KOPT-K1 (cell line): Measurements from ENCODE around the gene ERC2.

Experiments
- H3K27ac ChIP-seq: fragments of 200-600 bp; sonication (generic); 2 replicates; pipeline ENCODE4 v1.5.1; 2016; ENCODE audit warnings: antibody characterized with exemption, mild to moderate bottlenecking, low read depth, low read length; ENCODE audit not compliant: poor library complexity, severe bottlenecking
- H3K36me3 ChIP-seq: fragments of 200-600 bp; sonication (generic); 2 replicates; pipeline ENCODE4 v1.5.1; 2017; ENCODE audit warnings: antibody characterized with exemption, mild to moderate bottlenecking, low read length, moderate library complexity; ENCODE audit not compliant: insufficient read depth
- H3K9me3 ChIP-seq: fragments of 200-600 bp; sonication (generic); 2 replicates; pipeline ENCODE4 v1.5.1; 2017; ENCODE audit warnings: antibody characterized with exemption, low read length, mild to moderate bottlenecking; ENCODE audit not compliant: insufficient read depth, poor library complexity, severe bottlenecking

Gene ERC2

GRCh38 chr3:55935241-55935640, 533.0 kb downstream of the ERC2 start:
- Histone ChIP-seq H3K36me3 (no peaks in the 10 kb centered on the region), H3K9me3 (no peaks in the 10 kb centered on the region), H3K27ac (no peak overlapping the region)

- Histone ChIP-seq H3K9me3 (no peaks in the 10 kb centered on the region), H3K27ac (no peak overlapping the region), H3K36me3 (no peaks in the 10 kb centered on the region)
Observed at GRCh38 chr3:55934771-55935170, 533.5 kb downstream of the ERC2 start.

DNA sequence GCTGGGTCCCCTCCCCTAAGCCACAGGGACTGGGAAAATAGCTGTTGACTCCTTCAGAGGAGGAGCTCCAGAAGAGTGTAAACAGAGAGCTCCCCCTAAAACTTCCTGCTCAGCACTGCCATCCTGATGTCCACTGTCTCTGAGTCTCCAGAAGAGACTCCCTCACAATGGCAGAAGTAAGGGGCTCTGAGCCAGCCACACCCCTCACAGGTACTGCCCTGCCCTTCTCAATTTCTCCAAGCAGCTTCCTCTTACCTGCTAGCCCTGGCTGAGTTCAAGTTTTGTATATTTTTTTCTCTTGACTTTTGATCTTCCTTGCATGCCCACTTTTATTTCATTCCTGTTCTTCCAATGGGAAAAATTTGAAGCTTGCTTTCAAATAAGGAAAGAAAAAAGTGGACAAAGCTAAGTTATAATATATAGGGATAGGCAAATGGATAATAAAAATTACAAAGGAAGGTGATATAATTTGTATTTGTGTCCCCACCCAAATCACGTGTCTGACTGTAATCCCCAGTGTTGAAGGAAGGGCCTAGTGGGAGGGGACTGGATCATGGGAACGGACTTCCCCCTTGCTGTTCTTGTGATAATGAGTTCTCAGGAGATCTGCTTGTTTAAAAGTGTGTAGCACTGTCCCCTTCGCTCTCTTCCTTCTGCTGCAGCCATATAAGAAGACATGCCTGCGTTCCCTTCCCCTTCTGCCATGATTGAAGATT, 539.0 kb downstream of the ERC2 start:
- no peaks in the 10 kb centered on the region for H3K36me3 ChIP-seq
- no peaks in the 10 kb centered on the region for H3K9me3 ChIP-seq
- H3K27ac ChIP-seq = no peak overlapping the region

GRCh38 chr3:55923626-55924025, 544.6 kb downstream of the ERC2 start:
- Histone ChIP-seq H3K36me3 (no peaks in the 10 kb centered on the region), H3K27ac (no peak overlapping the region), H3K9me3 (no peaks in the 10 kb centered on the region)

DNA sequence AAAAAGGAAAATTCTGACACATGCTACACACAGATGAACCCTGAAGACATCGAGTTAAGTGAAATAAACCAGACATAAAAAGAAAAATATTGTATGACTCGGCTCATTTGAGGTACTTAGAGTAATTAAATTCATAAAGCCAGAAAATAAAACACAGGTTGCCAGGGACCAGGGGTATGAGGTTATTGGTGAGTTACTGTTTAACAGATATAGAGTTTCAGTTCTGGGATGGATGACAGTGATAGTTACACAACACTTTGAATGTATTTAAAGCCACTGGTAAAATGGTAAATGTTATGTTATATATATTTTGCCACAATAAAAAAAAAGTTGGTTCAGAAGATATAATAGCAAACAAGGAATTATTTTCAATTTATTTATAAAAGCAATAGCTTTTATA, 545.1 kb downstream of the ERC2 start:
- no peak overlapping the region for H3K27ac ChIP-seq
- no peaks in the 10 kb centered on the region for H3K9me3 ChIP-seq
- H3K36me3 ChIP-seq = no peaks in the 10 kb centered on the region

DNA sequence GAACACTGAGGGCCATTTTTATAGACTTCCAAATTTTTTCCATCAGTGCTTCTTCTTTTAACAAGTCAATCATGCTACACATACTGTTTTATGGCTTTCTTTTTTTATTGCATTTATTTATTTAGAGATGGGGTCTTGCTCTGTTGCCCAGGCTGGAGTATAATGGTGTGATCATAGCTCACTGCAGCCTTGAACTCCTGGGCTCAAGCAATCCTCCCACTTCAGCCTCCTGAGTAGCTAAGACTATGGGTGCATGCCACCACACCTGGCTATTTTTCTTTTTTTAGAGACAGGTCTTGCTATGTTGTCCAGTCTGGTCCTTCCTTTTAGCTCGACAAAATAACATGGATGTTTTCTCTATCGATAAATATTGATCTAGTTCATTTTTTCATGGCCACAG, 555.4 kb downstream of the ERC2 start:
- Histone ChIP-seq H3K36me3 (no peaks in the 10 kb centered on the region), H3K9me3 (no peaks in the 10 kb centered on the region), H3K27ac (no peak overlapping the region)

- no peaks in the 10 kb centered on the region for H3K9me3 ChIP-seq
- no peaks in the 10 kb centered on the region for H3K36me3 ChIP-seq
- no peak overlapping the region for H3K27ac ChIP-seq
Observed at GRCh38 chr3:55911266-55911665, 557.0 kb downstream of the ERC2 start.

DNA sequence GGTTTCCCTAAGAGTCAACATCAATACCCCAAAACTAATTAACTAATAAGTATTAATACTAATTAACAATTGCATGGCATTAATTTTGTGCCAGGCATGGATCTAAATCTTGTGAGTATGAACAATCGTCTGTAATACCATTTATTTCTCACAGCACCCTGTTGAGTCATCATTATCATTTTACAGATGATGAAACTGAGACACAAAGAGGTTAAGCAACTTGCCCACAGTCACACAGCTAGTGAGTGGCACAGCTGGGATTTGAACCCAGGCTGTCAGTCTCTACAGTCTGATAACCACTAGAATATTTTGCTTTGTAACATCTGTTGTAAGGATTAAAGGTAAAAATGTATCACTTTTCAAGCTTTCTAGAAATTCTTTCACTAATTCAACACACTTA, 557.7 kb downstream of the ERC2 start:
- Histone ChIP-seq H3K9me3 (no peaks in the 10 kb centered on the region), H3K27ac (no peak overlapping the region)

GRCh38 chr3:55909373-55909772, 558.9 kb downstream of the ERC2 start:
- H3K9me3 ChIP-seq = no peaks in the 10 kb centered on the region
- H3K36me3 ChIP-seq = no peaks in the 10 kb centered on the region
- no peak overlapping the region for H3K27ac ChIP-seq

More for the DNA sequence above, 557.7 kb downstream of the ERC2 start:
- no peaks in the 10 kb centered on the region for H3K36me3 ChIP-seq

DNA sequence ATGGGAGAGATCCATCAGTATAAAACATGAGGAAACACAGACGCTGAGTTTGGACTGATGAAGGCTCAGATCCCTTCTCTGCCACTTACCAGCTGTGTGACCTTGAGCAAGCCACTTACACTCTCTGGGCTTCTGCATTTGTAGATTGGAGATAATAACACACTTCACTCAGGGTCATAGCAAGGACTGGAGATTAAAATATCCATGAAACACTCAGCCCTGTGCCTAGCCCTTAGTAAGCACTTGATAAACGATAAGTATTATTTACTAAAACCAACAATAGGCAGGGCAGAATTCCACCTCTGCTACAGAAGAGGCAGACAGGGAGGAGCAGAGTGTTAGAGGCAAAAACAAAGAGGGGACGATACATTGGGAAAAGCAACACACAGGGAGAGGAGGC, 560.7 kb downstream of the ERC2 start:
- no peaks in the 10 kb centered on the region for H3K36me3 ChIP-seq
- no peak overlapping the region for H3K27ac ChIP-seq
- no peaks in the 10 kb centered on the region for H3K9me3 ChIP-seq

DNA sequence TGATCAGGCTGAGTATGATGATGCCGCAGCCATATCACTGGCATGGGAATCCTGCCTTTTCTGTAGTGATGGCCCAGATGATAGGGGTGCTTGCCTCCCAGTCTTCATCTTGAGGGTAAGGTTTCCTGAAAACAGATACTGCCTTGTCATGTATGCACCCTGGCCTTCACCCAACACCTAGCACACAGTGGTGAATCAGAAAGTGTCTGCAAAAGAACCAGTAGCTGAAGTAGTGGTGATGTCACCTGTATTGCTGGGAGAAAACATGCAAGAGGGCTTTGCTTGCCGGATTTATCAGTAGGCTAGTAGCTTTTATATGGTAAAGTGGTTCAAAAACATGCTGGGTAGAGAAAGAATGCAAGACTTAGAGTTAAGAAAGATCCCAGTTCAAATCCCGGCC, 561.4 kb downstream of the ERC2 start:
- Histone ChIP-seq H3K27ac (no peak overlapping the region), H3K9me3 (no peaks in the 10 kb centered on the region), H3K36me3 (no peaks in the 10 kb centered on the region)

GRCh38 chr3:55904716-55905115, 563.6 kb downstream of the ERC2 start:
- Histone ChIP-seq H3K27ac (no peak overlapping the region), H3K9me3 (no peaks in the 10 kb centered on the region), H3K36me3 (no peaks in the 10 kb centered on the region)

DNA sequence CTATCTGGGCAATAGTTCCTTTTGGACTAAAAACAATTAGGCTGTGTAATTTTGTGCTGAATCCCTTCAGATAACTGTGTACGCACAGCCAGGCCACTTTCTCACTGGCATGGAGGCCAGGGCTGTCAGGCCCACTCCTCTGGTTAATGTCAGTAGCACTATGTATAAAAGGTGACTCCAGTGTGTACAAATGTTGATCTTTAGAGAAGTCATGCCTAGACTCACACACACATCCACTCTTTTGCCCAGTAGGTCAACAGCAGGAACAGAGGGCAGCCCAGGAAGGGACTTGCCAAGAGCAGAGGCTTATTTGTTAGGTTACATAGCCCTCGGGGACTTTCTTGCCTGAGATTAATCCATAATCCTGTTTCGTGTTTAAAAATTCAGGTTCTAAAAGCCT, 564.6 kb downstream of the ERC2 start:
- no peak overlapping the region for H3K27ac ChIP-seq
- H3K9me3 ChIP-seq = no peaks in the 10 kb centered on the region
- H3K36me3 ChIP-seq = no peaks in the 10 kb centered on the region

DNA sequence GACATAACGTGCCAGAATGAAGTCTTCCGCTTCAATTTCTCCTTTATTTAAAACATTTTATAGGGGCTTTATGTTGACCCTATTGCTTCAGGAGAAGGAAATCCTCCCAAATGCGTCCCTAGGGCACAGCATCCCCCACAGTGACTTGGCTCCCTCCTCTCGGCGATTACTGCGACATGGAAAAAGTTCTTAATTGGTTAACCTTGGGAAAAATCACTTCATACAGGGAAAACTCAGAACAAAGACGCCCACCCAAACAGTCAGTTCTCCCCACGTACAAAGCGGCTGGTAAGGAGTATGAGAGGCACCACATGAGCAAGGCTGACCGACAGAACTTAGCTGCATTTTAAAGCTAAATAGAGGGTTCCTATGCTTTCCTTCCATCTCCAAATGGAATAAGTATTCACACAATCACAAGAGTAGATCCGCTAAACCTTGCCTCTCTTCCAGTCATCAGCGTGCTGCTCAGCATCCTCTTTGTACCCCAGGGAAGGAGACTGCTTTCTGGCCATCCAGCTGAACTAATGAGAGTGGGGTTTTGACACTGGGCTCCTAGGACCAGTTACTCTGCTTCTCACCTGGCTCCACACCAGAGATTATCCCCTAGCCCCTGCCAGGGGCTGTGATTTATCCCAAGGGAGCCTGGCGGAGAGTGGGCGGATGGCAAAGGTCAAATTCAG, 565.9 kb downstream of the ERC2 start:
- Histone ChIP-seq H3K36me3 (no peaks in the 10 kb centered on the region), H3K9me3 (no peaks in the 10 kb centered on the region), H3K27ac (no peak overlapping the region)

DNA sequence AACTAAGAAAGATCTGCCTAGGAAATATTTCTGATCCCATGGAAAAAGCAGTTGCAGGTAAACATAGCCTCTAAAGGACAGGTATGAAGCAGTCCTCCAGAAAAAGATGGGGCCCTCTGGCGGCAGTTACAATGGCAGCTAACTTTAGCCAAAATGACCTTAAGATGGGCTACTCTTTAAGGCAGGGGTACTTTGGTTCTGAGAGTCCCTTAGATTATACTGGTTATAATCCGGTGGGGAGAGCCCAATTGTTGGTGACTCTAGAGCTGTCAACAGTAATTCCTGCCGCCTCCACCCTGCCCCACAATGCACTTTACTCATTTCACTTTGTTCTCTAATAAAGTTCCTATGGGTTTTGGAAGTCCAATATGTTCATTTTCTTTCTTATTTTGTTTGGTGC, 568.4 kb downstream of the ERC2 start:
- no peak overlapping the region for H3K27ac ChIP-seq
- no peaks in the 10 kb centered on the region for H3K36me3 ChIP-seq
- no peaks in the 10 kb centered on the region for H3K9me3 ChIP-seq

DNA sequence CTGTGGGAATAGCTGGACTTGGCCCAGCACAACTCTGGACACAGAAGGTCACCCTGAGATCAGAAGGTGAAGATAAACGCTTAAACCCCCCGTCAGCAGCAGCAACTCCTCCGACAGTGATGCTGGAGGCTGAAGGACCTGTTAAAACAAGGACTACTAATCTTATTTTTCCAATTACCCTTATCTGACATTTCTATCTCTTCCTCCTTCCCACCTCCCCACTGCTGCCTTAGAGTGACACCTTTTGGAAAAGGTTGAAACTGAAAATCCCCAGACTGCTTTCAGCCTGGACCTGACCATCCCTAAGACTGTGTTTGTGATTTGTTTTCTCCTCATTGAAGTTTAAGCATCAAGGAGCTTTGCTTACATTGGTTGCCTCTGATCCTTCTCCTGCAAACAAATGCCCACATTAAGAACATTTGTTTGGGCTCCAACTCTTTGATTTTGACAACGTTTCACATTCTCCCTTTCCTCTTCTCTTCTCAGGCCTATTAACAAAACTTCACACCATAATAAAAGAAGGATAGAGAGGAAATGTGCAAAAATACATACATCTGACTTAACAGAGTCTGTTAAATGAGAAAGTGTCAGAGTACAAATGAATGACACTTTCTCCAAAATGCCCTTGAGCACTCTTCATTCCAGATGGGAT, 570.6 kb downstream of the ERC2 start:
- Histone ChIP-seq H3K27ac (no peak overlapping the region), H3K9me3 (no peaks in the 10 kb centered on the region), H3K36me3 (no peaks in the 10 kb centered on the region)
